Measurements from ENCODE around the gene MSANTD2.

DNA sequence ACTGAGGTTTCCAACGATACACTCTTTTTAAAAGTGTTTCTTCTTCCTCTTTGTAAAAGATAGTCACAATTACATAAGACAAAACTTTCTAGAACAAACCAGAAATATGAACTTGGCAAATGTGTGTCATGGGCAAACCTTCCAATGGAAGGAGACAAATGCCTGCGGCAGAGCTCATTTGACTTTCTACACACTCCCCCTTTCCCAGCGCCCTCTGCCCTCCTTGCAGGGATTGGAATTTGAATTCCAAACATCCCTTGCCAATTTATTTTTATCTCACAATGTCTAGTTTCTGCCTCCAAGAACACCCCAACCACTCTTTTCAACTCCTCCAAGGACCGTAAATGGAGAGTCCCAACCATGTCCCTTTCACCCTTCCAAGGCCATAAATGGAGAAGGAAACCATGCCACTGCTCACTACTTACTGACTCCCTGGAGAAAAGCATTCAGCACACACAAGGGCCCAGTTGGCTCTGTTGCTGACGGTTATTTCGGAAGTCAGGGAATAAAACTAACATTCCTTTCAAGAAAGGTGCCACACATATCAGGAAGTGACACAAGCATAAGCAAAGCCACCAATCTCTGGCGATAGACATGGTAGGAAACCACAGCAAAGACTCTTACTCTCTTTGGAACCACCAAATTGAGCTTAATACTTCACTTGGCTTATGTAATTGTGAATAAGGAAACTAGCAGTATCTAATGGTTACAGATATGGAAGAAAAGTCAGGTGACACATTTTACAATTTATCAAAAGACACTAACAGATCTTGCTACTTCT lies 23.2 kb downstream of the MSANTD2 start:
- no peak for TF ChIP-seq POLR2AphosphoS5 (IDR thresholded peaks at IDR 0.05; ENCODE audit: low read depth)
- TF ChIP-seq, protein P1, sequence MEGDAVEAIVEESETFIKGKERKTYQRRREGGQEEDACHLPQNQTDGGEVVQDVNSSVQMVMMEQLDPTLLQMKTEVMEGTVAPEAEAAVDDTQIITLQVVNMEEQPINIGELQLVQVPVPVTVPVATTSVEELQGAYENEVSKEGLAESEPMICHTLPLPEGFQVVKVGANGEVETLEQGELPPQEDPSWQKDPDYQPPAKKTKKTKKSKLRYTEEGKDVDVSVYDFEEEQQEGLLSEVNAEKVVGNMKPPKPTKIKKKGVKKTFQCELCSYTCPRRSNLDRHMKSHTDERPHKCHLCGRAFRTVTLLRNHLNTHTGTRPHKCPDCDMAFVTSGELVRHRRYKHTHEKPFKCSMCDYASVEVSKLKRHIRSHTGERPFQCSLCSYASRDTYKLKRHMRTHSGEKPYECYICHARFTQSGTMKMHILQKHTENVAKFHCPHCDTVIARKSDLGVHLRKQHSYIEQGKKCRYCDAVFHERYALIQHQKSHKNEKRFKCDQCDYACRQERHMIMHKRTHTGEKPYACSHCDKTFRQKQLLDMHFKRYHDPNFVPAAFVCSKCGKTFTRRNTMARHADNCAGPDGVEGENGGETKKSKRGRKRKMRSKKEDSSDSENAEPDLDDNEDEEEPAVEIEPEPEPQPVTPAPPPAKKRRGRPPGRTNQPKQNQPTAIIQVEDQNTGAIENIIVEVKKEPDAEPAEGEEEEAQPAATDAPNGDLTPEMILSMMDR (IDR thresholded peaks at IDR 0.05; ENCODE audit: insufficient read depth, low read length): no peak
- no peak for TF ChIP-seq REST (IDR thresholded peaks at IDR 0.05; ENCODE audit: insufficient replicate concordance, low read depth)
- TF ChIP-seq GABPA (IDR thresholded peaks at IDR 0.05; ENCODE audit: low read depth): no peak
